ENCODE measurements around the gene CPNE7.
"Not testable (repeated sequence)": the region's sequence is repeated elsewhere in the genome, so short reads cannot be mapped to it uniquely, and the experiment has no call there.

Gene CPNE7

DNA sequence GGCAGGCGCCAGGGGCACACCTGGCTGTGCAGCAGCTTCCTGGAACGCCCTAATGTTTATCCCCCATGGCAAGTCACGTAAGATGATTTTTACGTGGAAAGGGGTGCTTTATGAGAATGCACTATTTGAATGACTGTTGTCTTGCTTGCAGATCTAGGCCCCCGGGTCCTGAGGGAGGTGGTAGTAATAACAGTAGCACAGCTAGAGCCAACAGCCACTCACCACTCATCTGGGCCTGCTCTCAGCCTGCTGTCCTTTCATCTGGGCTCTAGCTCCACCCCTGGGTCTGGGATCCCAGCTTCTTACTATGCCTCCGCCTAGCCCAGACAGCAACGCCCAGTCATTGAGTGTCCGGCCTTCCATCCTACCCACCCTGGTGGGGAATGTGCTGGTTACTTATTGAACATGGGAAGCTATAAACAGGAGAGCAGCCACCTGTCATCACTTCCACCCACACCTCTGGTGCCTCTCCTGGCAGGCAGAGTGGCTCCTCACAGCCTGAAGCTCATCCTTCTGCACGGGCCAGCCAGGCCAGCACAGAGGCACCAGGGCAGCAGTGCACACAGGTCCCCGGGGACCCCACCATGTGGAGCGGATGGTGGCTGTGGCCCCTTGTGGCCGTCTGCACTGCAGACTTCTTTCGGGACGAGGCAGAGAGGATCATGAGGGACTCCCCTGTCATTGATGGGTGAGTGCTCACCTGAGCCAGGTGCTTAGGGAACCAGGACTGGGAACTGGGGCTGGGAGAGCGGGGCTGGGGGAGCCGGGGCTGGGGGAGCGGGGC, 54.5 kb downstream of the CPNE7 start:
- Histone ChIP-seq H3K36me3 (ENCODE audit: control insufficient read depth, insufficient read depth, low read length) (no peaks in the 10 kb centered on the region), H3K27me3 (replicated peaks; ENCODE audit: control insufficient read depth, insufficient read depth, low read length) (no peaks in the 10 kb centered on the region; the same call in 1 of the 2 replicates), H3K4me3 (replicated peaks; ENCODE audit: low read depth, low read length) (no peak overlapping the region)
- TF ChIP-seq CTCF (IDR thresholded peaks at IDR 0.05; ENCODE audit: insufficient read depth, low read length, poor library complexity, severe bottlenecking) = no peak
- no peak for DNase-seq (ENCODE audit: extremely low read depth, insufficient read length)

- no peak for TF ChIP-seq CTCF (IDR thresholded peaks at IDR 0.05; ENCODE audit: insufficient read depth, low read length, poor library complexity, severe bottlenecking)
- no peaks in the 10 kb centered on the region; the same call in 1 of the 2 replicates for H3K27me3 ChIP-seq (replicated peaks; ENCODE audit: control insufficient read depth, insufficient read depth, low read length)
- no peak overlapping the region for H3K4me3 ChIP-seq (replicated peaks; ENCODE audit: low read depth, low read length)
- no peaks in the 10 kb centered on the region for H3K36me3 ChIP-seq (ENCODE audit: control insufficient read depth, insufficient read depth, low read length)
- no peak for DNase-seq (ENCODE audit: extremely low read depth, insufficient read length)
Measured at GRCh38 chr16:89633064-89633631, 57.6 kb downstream of the CPNE7 start.

DNA sequence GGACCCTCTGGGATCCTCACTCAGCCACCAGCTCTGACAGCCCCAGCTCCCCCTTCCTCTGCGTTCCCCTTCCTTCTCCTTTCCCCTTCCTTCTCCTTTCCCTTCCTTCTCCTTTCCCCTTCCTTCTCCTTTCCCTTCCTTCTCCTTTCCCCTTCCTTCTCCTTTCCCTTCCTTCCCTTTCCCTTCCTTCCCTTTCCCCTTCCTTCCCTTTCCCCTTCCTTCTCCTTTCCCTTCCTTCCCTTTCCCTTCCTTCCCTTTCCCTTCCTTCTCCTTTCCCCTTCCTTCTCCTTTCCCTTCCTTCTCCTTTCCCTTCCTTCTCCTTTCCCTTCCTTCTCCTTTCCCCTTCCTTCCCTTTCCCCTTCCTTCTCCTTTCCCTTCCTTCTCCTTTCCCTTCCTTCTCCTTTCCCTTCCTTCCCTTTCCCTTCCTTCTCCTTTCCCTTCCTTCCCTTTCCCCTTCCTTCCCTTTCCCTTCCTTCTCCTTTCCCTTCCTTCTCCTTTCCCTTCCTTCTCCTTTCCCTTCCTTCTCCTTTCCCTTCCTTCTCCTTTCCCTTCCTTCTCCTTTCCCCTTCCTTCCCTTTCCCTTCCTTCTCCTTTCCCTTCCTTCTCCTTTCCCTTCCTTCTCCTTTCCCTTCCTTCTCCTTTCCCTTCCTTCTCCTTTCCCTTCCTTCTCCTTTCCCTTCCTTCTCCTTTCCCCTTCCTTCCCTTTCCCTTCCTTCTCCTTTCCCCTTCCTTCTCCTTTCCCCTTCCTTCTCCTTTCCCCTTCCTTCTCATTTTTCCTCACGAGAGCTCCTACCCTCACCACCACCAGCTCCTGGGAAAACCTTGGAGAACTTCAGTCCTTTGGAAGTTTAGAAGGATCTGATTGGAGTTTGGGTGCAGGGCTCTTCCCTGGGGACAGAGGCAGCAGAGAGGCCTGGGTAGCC, 59.2 kb downstream of the CPNE7 start:
- H3K36me3 ChIP-seq (ENCODE audit: control insufficient read depth, insufficient read depth, low read length); DNase-seq (ENCODE audit: extremely low read depth, insufficient read length); H3K4me3 ChIP-seq (replicated peaks; ENCODE audit: low read depth, low read length); H3K27me3 ChIP-seq (replicated peaks; ENCODE audit: control insufficient read depth, insufficient read depth, low read length): not testable (repeated sequence)

GRCh38 chr16:89636663-89637062, 61.1 kb downstream of the CPNE7 start:
- no peaks in the 10 kb centered on the region; the same call in 1 of the 2 replicates for H3K27me3 ChIP-seq (replicated peaks; ENCODE audit: control insufficient read depth, insufficient read depth, low read length)
- no peak overlapping the region for H3K4me3 ChIP-seq (replicated peaks; ENCODE audit: low read depth, low read length)
- DNase-seq (ENCODE audit: extremely low read depth, insufficient read length) = no peak
- TF ChIP-seq CTCF (IDR thresholded peaks at IDR 0.05; ENCODE audit: insufficient read depth, low read length, poor library complexity, severe bottlenecking) = no peak
- no peaks in the 10 kb centered on the region for H3K36me3 ChIP-seq (ENCODE audit: control insufficient read depth, insufficient read depth, low read length)

DNA sequence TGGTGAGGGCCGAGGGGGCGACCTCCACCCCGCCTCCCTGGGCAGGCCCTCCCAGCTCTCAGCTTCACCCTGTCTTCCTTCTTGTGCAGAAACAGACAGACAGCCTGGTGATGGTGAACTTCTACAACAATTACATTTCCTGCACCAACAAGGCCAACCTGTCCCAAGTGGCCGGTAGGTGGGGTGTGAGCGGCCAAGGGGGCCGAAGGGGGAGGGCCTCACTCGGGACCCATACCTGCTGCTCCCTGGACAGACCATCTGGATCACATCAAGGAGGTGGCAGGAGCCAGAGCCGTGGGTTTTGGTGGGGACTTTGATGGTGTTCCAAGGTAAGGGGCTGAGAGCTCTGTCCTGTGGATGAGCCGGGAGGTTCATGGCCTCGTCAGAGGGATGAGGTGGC, 61.8 kb downstream of the CPNE7 start:
- Histone ChIP-seq H3K36me3 (ENCODE audit: control insufficient read depth, insufficient read depth, low read length) (no peaks in the 10 kb centered on the region), H3K4me3 (replicated peaks; ENCODE audit: low read depth, low read length) (no peak overlapping the region), H3K27me3 (replicated peaks; ENCODE audit: control insufficient read depth, insufficient read depth, low read length) (no peaks in the 10 kb centered on the region; the same call in 1 of the 2 replicates)
- DNase-seq (ENCODE audit: extremely low read depth, insufficient read length) = no peak
- no peak for TF ChIP-seq CTCF (IDR thresholded peaks at IDR 0.05; ENCODE audit: insufficient read depth, low read length, poor library complexity, severe bottlenecking)

- H3K36me3 ChIP-seq (ENCODE audit: control insufficient read depth, insufficient read depth, low read length) = no peaks in the 10 kb centered on the region
- no peak for DNase-seq (ENCODE audit: extremely low read depth, insufficient read length)
- no peak overlapping the region for H3K4me3 ChIP-seq (replicated peaks; ENCODE audit: low read depth, low read length)
- no peaks in the 10 kb centered on the region for H3K27me3 ChIP-seq (replicated peaks; ENCODE audit: control insufficient read depth, insufficient read depth, low read length)
- TF ChIP-seq CTCF (IDR thresholded peaks at IDR 0.05; ENCODE audit: insufficient read depth, low read length, poor library complexity, severe bottlenecking) = no peak
Measured at GRCh38 chr16:89638455-89638854, 62.9 kb downstream of the CPNE7 start.
